Nephron progenitor cell (in vitro differentiated cells): ENCODE data around the gene PROSER3.

Source experiments
- DNase-seq: peaks from one replicate; pipeline ENCODE4 v3.0.0; 2021
- H3K27ac Mint-ChIP-seq: 2 replicates; pipeline ENCODE4 v1.8.0; 2021; ENCODE audit warnings: mild to moderate bottlenecking, moderate library complexity, mixed read lengths
- H3K27me3 Mint-ChIP-seq: 2 replicates; pipeline ENCODE4 v1.8.0; 2021; ENCODE audit warnings: mild to moderate bottlenecking, low read depth, mixed read lengths; ENCODE audit not compliant: poor library complexity
- H3K36me3 Mint-ChIP-seq: 2 replicates; pipeline ENCODE4 v1.8.0; 2021; ENCODE audit warnings: low read depth, mixed read lengths
- H3K4me1 Mint-ChIP-seq: 2 replicates; pipeline ENCODE4 v1.8.0; 2021; ENCODE audit warnings: mixed read lengths
- H3K4me3 Mint-ChIP-seq: 2 replicates; pipeline ENCODE4 v1.8.0; 2021; ENCODE audit warnings: mild to moderate bottlenecking, moderate library complexity, mixed read lengths
- H3K9me3 Mint-ChIP-seq: 2 replicates; pipeline ENCODE4 v1.8.0; 2021; ENCODE audit warnings: mild to moderate bottlenecking, moderate library complexity, mixed read lengths
- CTCF ChIP-seq: fragments of 200-600 bp; sonication (generic); IDR thresholded peaks from 2 replicates; pipeline ENCODE4 v1.5.0; 2021; ENCODE audit warnings: antibody characterized with exemption

PROSER3 gene

GRCh38 chr19:35780717-35781116 lies 22.7 kb downstream of the PROSER3 start:
- H3K27me3 Mint-ChIP-seq = peaks cover 18% of the 10 kb centered on the region
- no peaks in the 10 kb centered on the region for H3K9me3 Mint-ChIP-seq
- peaks cover 34% of the 10 kb centered on the region for H3K4me1 Mint-ChIP-seq
- H3K4me3 Mint-ChIP-seq = no peak overlapping the region
- peaks cover 27% of the 10 kb centered on the region for H3K36me3 Mint-ChIP-seq
- no peak overlapping the region for H3K27ac Mint-ChIP-seq
- TF ChIP-seq CTCF = no peak
- no peak for DNase-seq

DNA sequence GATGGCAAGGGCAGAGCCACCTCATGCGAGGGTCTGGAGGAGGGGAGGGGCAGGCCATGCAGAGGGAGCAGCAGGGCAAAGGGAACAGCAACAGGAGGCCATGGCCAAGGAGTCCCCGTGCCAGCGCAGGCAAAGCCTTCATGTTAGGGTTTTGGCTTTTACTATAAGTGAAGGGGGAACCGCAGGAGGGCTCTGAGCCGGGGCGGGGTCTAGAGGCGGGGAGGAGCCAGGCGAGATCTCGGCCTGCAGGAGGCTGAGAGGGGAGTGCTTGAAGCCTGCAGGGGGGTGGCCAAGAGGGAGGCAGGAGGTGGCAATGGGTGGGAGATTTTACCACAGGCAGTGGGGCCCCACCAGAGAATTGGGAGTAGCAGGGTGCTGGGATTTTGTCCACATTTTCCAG lies 23.7 kb downstream of the PROSER3 start:
- Mint-ChIP-seq H3K4me1 (peaks cover 27% of the 10 kb centered on the region), H3K27me3 (peaks cover 18% of the 10 kb centered on the region), H3K4me3 (no peak overlapping the region), H3K36me3 (peaks cover 28% of the 10 kb centered on the region), H3K27ac (no peak overlapping the region), H3K9me3 (no peaks in the 10 kb centered on the region)
- no peak for TF ChIP-seq CTCF
- DNase-seq = no peak

- H3K9me3 Mint-ChIP-seq = no peaks in the 10 kb centered on the region
- no peak overlapping the region for H3K27ac Mint-ChIP-seq
- H3K4me1 Mint-ChIP-seq = peaks cover 18% of the 10 kb centered on the region
- no peak overlapping the region for H3K4me3 Mint-ChIP-seq
- H3K36me3 Mint-ChIP-seq = peaks cover 28% of the 10 kb centered on the region
- DNase-seq = no peak
- H3K27me3 Mint-ChIP-seq = peaks cover 18% of the 10 kb centered on the region
- no peak for TF ChIP-seq CTCF
Observed at GRCh38 chr19:35782589-35782988, 24.6 kb downstream of the PROSER3 start.

GRCh38 chr19:35783469-35784434 lies 25.8 kb downstream of the PROSER3 start:
- TF ChIP-seq CTCF = no peak
- Mint-ChIP-seq H3K4me3 (peak overlapping the region; percentile 26), H3K4me1 (peaks cover 13% of the 10 kb centered on the region), H3K27me3 (peaks cover 12% of the 10 kb centered on the region), H3K9me3 (no peaks in the 10 kb centered on the region), H3K27ac (no peak overlapping the region), H3K36me3 (peaks cover 28% of the 10 kb centered on the region)
- DNase-seq = peak; percentile 29

DNA sequence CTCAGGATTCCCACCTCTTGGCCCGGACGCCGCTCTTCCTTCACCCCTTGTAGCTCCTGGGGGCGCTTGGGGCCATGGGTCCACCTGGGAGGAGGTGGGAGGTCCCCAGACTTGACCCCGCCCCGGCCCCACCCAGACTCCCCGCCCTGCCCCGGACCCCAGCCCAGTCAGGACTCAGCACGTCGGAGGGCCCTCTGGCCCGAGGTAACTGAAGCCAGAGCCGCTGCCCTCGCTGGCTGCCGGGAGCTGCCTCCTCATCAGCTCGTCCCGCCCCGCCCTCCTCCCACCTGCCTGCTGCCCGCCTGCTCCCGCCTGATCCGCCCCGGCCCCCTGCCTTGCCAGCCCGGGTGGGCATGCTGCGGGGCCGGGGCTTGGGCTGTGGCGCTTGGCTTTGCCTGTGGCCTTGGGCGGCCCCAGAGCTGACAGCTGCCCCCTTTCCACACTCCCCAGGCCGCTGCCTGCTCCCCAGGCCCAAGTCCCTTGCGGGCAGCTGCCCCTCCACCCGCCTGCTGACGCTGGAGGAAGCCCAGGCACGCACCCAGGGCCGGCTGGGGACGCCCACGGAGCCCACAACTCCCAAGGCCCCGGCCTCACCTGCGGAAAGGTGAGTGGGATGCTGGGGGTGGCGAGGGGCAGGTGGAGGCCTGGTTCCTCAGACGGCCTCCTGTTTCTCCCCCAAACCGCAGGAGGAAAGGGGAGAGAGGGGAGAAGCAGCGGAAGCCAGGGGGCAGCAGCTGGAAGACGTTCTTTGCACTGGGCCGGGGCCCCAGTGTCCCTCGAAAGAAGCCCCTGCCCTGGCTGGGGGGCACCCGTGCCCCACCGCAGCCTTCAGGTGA lies 26.7 kb downstream of the PROSER3 start:
- Mint-ChIP-seq H3K27me3 (peaks cover 9% of the 10 kb centered on the region), H3K4me1 (peaks cover 13% of the 10 kb centered on the region), H3K27ac (no peak overlapping the region), H3K4me3 (no peak overlapping the region), H3K36me3 (peaks cover 24% of the 10 kb centered on the region), H3K9me3 (no peaks in the 10 kb centered on the region)
- DNase-seq = peak; percentile 62
- TF ChIP-seq CTCF = no peak
